Activated T-cell treated with anti-CD3 and anti-CD28 coated beads, Interleukin-2, amount 50 U/mL, for 4 hours (primary cell): ENCODE results near the gene STRN. TPM values are rescaled to one million over a fixed set of nuclear protein-coding genes. Genes with fewer than 3 reads are reported as not detected.
"Not testable (repeated sequence)": the region's sequence is repeated elsewhere in the genome, so short reads cannot be mapped to it uniquely, and the experiment has no call there.

Experiments used
- ATAC-seq, 2 donors: fragments of 200-7000 bp; cut with Tn5 transposase; one replicate each; pipeline ENCODE4 v1.10.0; 2021
- DNase-seq: peaks from one replicate; pipeline ENCODE4 v3.0.0-alpha.2; 2020
- H3K27me3 Mint-ChIP-seq: one replicate; pipeline ENCODE4 v1.8.0; 2021; ENCODE audit warnings: low read depth, mixed read lengths
- H3K36me3 Mint-ChIP-seq: one replicate; pipeline ENCODE4 v1.8.0; 2022; ENCODE audit warnings: mixed read lengths; ENCODE audit not compliant: insufficient read depth
- H3K4me1 Mint-ChIP-seq: one replicate; pipeline ENCODE4 v1.8.0; 2021; ENCODE audit warnings: low read depth, mixed read lengths
- H3K4me3 Mint-ChIP-seq: one replicate; pipeline ENCODE4 v1.8.0; 2021; ENCODE audit warnings: mild to moderate bottlenecking, moderate library complexity, mixed read lengths
- H3K9me3 Mint-ChIP-seq: one replicate; pipeline ENCODE4 v1.8.0; 2021; ENCODE audit warnings: mixed read lengths
- total RNA-seq, 3 donors: library from RNA; stranded (reverse); gene quantifications; one replicate each; pipeline ENCODE4 v1.2.1, GENCODE V29; 2021

Gene STRN
- total RNA-seq, 3 donors from 2014 or later, result 19.0 to 19.7 (median 19.7) TPM

DNA sequence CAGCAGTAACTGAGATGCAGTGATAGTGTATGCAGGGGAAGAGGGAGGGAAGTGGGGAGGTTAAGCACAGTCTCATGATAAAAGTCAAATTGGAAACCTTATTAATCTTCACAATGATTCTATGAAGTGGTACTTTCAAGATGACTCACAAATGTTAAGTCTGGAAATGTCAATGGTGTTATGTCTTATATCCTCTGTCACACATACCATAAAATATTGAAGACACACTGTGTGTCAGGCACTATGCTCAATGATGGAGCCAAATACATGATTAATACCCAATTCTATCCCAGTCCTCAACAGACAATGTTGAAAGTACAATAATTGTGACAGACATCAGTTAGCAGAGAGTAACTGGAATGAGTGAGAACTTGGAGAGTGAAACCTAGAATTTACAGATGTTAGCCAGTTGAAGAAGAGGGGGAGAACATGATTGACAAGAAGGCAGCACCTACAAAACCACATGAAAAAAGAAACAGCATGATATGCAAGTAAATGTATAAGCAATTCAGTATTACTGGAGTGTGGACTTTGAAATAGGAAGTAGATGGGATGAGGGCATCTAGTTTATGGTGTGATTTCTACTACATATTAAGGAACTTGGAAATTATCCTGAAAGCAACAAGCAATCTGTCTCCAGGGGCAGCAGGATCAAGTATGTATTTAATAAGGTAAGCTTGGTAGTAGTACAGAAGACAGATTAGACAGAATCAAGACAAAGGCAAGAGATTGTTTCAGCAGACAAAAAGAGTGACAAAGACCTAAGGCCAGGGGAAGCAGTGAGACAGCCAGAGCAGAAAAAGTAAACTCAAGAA lies 107.6 kb downstream of the STRN start:
- Mint-ChIP-seq H3K9me3 (no peaks in the 10 kb centered on the region), H3K36me3 (peaks cover 50% of the 10 kb centered on the region), H3K4me1 (peaks cover 10% of the 10 kb centered on the region), H3K27me3 (no peaks in the 10 kb centered on the region), H3K4me3 (no peak overlapping the region)
- ATAC-seq, result peak; percentile 37 to 46
- no peak for DNase-seq

GRCh38 chr2:36857713-36858112 lies 108.6 kb downstream of the STRN start:
- Mint-ChIP-seq H3K4me3 (no peak overlapping the region), H3K9me3 (no peaks in the 10 kb centered on the region), H3K27me3 (no peaks in the 10 kb centered on the region), H3K36me3 (peaks cover 43% of the 10 kb centered on the region), H3K4me1 (peaks cover 10% of the 10 kb centered on the region)
- DNase-seq (no peak), ATAC-seq (no peak)

DNA sequence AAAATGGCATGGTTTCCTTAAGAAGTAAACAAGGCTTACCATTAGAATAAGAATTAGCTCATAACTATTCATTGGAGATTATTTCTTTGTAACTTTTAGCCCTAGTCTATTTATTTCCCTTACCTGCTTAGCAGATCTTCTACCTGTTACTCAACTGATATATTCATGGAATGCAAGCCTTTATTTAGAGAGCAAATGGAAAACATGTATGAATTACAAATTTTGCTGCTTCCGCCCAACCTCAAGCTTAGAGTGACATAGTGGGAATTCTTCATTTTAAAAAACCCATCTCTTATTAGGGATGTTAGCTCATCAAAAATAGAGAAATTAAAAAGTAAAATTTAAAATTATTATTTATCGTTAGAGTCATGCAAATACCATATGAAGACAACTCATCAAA lies 110.9 kb downstream of the STRN start:
- peaks cover 44% of the 10 kb centered on the region for H3K36me3 Mint-ChIP-seq
- ATAC-seq (no peak), DNase-seq (no peak)

GRCh38 chr2:36854241-36854640 lies 112.1 kb downstream of the STRN start:
- ATAC-seq, result no peak
- Mint-ChIP-seq H3K27me3 (no peaks in the 10 kb centered on the region), H3K4me3 (no peak overlapping the region), H3K4me1 (peaks cover 7% of the 10 kb centered on the region), H3K9me3 (no peaks in the 10 kb centered on the region), H3K36me3 (peaks cover 46% of the 10 kb centered on the region)
- DNase-seq, result no peak

More for the DNA sequence above, 110.9 kb downstream of the STRN start:
- H3K4me1 Mint-ChIP-seq, result peaks cover 10% of the 10 kb centered on the region
- H3K27me3 Mint-ChIP-seq, result no peaks in the 10 kb centered on the region
- no peak overlapping the region for H3K4me3 Mint-ChIP-seq
- no peaks in the 10 kb centered on the region for H3K9me3 Mint-ChIP-seq

DNA sequence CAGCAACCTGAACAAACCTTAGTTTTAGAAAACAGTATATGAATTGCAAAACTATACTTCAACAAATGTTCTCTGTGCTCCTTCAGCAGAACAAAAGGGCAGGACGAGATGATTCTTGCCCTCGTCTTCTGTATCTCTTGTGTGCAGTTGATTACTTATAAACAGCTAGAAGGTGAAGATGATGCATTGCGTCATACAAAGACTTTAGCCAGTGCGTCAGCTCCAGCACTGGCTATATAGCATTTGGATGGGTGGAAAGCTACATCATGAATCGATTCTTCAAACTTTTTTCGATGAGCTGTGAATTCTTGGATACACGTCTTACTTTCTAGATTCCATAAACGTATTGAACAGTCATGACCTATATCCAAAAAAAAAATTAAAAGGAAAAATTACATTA lies 117.1 kb downstream of the STRN start:
- DNase-seq (no peak), ATAC-seq (no peak)
- Mint-ChIP-seq H3K4me3 (no peak overlapping the region), H3K36me3 (peaks cover 44% of the 10 kb centered on the region), H3K27me3 (no peaks in the 10 kb centered on the region), H3K4me1 (no peaks in the 10 kb centered on the region), H3K9me3 (no peaks in the 10 kb centered on the region)

GRCh38 chr2:36843838-36844237 lies 122.5 kb downstream of the STRN start:
- ATAC-seq (no peak), DNase-seq (no peak)
- H3K4me1 Mint-ChIP-seq, result no peaks in the 10 kb centered on the region
- H3K4me3 Mint-ChIP-seq, result no peak overlapping the region
- H3K36me3 Mint-ChIP-seq, result peaks cover 19% of the 10 kb centered on the region
- no peaks in the 10 kb centered on the region for H3K9me3 Mint-ChIP-seq
- no peaks in the 10 kb centered on the region for H3K27me3 Mint-ChIP-seq

- peaks cover 4% of the 10 kb centered on the region for H3K4me1 Mint-ChIP-seq
Observed at GRCh38 chr2:36839976-36840617, 126.2 kb downstream of the STRN start.

DNA sequence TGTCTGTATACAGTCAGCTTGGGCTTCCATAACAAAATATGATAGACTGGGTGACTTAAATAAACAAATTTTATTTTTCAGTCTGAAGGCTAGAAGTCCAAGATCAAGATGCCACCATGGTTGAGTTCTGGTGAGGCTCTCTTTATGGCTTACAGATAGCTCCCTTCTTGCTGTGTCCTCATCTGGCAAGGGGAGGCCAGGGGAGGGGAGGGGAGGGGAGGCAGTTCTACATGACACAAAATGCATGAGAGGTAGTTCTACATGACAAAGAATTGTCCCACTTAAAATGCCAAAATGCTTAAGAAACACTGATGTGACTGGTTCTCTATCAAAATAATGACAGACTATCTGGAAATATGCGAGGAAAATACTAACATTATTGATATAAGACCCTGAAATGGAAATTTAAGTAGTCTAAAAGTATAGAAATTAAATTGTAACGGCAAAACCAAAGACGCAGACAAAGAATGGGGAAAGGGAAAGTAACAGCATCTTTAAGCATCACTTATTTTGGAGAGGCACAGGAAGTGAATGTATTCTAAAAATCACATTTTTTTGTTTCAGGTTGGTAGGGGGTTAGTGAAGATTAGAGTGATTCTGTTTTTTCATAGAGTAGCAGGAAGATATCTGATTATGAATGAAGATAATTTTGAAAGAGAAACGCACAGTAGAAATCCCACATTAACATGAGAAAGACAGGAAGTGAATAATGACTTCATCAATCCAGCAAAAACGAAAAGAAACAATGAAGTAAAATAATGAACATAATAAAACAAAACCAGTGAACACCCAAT lies 131.4 kb downstream of the STRN start:
- no peak for DNase-seq
- Mint-ChIP-seq H3K36me3 (no peaks in the 10 kb centered on the region), H3K27me3 (peaks cover 2% of the 10 kb centered on the region), H3K4me1 (peaks cover 9% of the 10 kb centered on the region), H3K9me3 (no peaks in the 10 kb centered on the region), H3K4me3 (no peak overlapping the region)
- ATAC-seq, result peak; percentile 43 to 46

More at GRCh38 chr2:36839976-36840617, 126.2 kb downstream of the STRN start:
- no peaks in the 10 kb centered on the region for H3K27me3 Mint-ChIP-seq
- no peaks in the 10 kb centered on the region for H3K9me3 Mint-ChIP-seq
- DNase-seq, result no peak
- ATAC-seq, result no peak
- no peak overlapping the region for H3K4me3 Mint-ChIP-seq
- peaks cover 5% of the 10 kb centered on the region for H3K36me3 Mint-ChIP-seq

DNA sequence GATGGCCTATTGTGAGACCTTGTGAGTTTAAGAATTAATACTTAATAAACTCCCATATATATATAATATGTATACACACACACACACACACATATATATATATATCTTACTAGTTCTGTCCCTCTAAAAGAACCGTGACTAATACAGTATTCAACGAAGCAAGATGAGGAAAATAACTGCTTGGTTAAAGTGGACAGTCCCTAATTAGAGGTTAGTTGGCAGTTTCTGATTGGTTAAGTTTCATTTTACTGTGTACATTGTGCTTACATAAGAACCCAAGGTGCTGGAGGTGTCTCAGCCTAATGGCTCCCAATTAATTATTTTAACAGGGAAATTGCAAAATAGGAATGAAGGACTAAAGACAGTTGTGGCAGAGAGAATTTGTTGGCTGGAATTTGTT lies 132.1 kb downstream of the STRN start:
- Mint-ChIP-seq H3K9me3 (no peaks in the 10 kb centered on the region), H3K36me3 (no peaks in the 10 kb centered on the region), H3K4me3 (no peak overlapping the region), H3K4me1 (peaks cover 9% of the 10 kb centered on the region), H3K27me3 (peaks cover 2% of the 10 kb centered on the region)
- DNase-seq (no peak), ATAC-seq (no peak)

DNA sequence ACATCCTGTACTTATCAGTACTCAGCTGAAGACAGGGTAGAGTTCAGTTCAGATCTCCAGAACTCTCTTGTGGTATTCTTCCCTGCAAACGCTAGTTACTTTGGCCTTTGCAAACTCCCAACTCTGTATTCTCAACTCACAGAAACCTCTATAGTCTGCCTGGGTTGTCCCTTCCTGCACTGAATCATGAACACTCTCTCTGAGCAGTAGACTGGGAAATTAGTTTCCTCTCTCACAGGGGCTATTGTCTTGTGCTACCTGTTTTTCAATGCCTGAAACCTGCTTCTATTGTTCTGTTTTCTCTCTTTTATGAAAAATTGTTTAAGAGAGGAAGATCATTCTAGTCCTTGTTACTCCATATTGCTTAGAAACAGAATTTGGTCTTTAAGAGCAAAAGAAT lies 135.2 kb downstream of the STRN start:
- Mint-ChIP-seq H3K4me1 (peaks cover 9% of the 10 kb centered on the region), H3K4me3 (no peak overlapping the region), H3K9me3 (no peaks in the 10 kb centered on the region), H3K27me3 (peaks cover 8% of the 10 kb centered on the region), H3K36me3 (no peaks in the 10 kb centered on the region)
- ATAC-seq (no peak), DNase-seq (no peak)

DNA sequence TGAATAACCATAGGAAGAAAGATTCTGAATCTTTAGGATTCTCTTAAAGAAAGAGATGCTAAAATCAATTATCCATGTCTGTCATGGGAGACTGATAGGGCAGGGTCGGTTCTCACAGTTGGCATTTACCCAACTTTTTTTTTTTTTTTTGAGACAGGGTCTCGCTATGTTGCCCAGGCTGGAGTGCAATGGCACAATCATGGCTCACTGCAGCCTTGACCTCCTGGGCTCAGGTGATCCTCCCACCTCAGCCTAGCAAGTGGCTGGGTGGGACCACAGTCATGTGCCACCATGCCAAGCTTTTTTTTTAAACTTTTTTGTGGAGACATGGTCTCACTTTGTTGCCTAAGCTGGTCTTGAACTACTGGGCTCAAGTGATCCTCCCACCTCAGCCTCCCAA lies 141.7 kb downstream of the STRN start:
- not testable (repeated sequence) for H3K4me1 Mint-ChIP-seq, H3K27me3 Mint-ChIP-seq, ATAC-seq, H3K36me3 Mint-ChIP-seq, DNase-seq, H3K4me3 Mint-ChIP-seq, H3K9me3 Mint-ChIP-seq

- Mint-ChIP-seq H3K4me3 (no peak overlapping the region), H3K27me3 (peaks cover 7% of the 10 kb centered on the region), H3K9me3 (no peaks in the 10 kb centered on the region), H3K36me3 (no peaks in the 10 kb centered on the region), H3K4me1 (no peaks in the 10 kb centered on the region)
- no peak for ATAC-seq
- DNase-seq, result no peak
Observed at GRCh38 chr2:36824273-36824672, 142.1 kb downstream of the STRN start.

DNA sequence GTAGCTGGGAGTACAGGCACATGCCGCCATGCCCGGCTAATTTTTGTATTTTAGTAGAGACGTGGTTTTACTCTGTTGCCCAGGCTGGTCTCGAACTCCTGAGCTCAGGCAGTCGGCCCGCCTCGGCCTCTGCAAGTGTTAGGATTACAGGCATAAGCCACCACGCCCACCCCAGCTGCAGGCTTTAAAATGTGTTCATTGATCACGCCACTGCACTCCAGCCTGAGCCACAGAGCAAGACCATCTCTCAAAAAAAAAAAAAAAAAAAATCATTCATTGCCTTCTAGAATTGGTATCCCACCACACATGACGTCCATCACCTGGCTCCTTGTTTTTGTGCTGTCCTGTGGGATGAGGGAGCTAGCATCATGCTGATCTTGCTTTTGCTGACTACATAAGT lies 142.5 kb downstream of the STRN start:
- no peak overlapping the region for H3K4me3 Mint-ChIP-seq
- H3K4me1 Mint-ChIP-seq, result no peaks in the 10 kb centered on the region
- ATAC-seq (no peak), DNase-seq (no peak)
- H3K9me3 Mint-ChIP-seq, result no peaks in the 10 kb centered on the region
- peaks cover 5% of the 10 kb centered on the region for H3K27me3 Mint-ChIP-seq
- no peaks in the 10 kb centered on the region for H3K36me3 Mint-ChIP-seq

DNA sequence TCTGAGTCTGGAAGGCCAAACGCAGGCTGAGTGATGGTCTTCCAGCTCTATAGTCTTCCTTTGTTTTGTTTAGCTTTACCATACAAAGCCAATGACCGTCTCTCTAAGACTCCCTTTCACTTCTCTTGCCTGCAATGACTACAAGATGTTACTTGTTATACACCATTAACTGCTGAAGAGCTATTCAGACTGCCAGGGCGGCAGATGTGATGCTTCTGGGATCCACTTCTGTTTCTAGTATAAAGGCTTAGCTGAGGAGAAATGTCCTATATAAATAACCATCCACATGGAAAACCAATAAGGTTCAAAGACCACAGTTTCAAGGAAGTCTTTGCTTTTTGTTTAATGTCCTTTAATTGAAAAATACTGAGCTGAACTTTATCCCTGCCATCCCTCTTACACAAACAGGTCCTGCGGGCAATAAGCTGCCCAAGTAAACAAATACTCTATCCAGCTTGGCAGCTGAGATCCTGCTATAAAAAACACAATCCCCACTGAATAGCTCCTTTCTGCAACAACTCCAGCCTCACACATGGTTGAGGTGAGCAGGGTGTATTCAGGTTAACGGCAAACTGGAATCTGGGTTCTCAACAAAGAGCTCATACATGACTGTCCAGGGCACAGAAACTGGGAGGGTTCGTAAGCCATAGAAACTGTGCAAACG lies 145.3 kb downstream of the STRN start:
- Mint-ChIP-seq H3K4me1 (no peaks in the 10 kb centered on the region), H3K36me3 (no peaks in the 10 kb centered on the region), H3K27me3 (no peaks in the 10 kb centered on the region), H3K9me3 (no peaks in the 10 kb centered on the region), H3K4me3 (no peak overlapping the region)
- ATAC-seq (no peak), DNase-seq (no peak)
